ENCODE results near the gene NELFCD.

DNA sequence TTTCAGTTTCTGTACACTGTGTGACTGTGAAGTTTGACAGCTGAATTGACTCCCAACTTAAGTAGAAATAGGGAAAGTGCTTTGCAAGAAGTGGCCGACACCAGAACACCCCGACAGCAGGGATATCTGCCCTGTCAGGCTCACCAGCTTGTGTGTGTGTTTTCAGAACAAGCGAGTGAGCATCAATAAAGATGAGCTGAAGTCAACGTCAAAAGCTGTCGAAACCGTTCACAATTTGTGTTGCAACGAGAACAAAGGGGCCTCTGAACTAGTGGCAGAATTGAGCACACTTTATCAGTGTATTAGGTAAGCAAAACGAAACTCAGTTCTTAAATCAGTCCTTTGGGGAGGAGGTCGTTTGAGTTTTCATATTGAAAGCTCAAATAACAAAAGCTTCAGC lies 10.7 kb downstream of the NELFCD start:
- no peak for TF ChIP-seq EP300 (IDR thresholded peaks at IDR 0.05)
- TF ChIP-seq, protein P1, sequence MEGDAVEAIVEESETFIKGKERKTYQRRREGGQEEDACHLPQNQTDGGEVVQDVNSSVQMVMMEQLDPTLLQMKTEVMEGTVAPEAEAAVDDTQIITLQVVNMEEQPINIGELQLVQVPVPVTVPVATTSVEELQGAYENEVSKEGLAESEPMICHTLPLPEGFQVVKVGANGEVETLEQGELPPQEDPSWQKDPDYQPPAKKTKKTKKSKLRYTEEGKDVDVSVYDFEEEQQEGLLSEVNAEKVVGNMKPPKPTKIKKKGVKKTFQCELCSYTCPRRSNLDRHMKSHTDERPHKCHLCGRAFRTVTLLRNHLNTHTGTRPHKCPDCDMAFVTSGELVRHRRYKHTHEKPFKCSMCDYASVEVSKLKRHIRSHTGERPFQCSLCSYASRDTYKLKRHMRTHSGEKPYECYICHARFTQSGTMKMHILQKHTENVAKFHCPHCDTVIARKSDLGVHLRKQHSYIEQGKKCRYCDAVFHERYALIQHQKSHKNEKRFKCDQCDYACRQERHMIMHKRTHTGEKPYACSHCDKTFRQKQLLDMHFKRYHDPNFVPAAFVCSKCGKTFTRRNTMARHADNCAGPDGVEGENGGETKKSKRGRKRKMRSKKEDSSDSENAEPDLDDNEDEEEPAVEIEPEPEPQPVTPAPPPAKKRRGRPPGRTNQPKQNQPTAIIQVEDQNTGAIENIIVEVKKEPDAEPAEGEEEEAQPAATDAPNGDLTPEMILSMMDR (IDR thresholded peaks at IDR 0.05), result no peak
- no peak for TF ChIP-seq POLR2A (IDR thresholded peaks at IDR 0.05)

All from tibial nerve (tissue), 4 donors.